Measurements from ENCODE around the gene SLC13A5. TPM values are rescaled to one million over a fixed set of nuclear protein-coding genes. Genes with fewer than 3 reads are reported as not detected.

Gene SLC13A5
- total RNA-seq, 6 donors from 2014 or later, result 0.09 to 0.27 TPM; not detected in 4

- H3K27me3 ChIP-seq, result peaks cover 0 to 6% (median 2%) of the 10 kb centered on the region in 4 donors
- peak overlapping the region in 2 of 4 donors; percentile 23 to 34 for H3K4me3 ChIP-seq
- peaks cover 22 to 37% (median 31%) of the 10 kb centered on the region in 4 donors for H3K4me1 ChIP-seq
- DNase-seq (peak in 1 of 2 donors; percentile 86), ATAC-seq (ENCODE audit: low FRiP score in 2 of 2) (no peak)
- H3K36me3 ChIP-seq, result no peaks in the 10 kb centered on the region
- TF ChIP-seq EP300 (IDR thresholded peaks at IDR 0.05), result no peak
- no peak for TF ChIP-seq POLR2A (IDR thresholded peaks at IDR 0.05)
- TF ChIP-seq CTCF (IDR thresholded peaks at IDR 0.05), result no peak
- TF ChIP-seq POLR2AphosphoS5 (IDR thresholded peaks at IDR 0.05), result no peak
- no peaks in the 10 kb centered on the region for H3K9me3 ChIP-seq
- WGBS, 2 donors, result 47 to 66% methylated on average over 37 to 46 of the region's 46 CpGs
- no peak overlapping the region for H3K27ac ChIP-seq
Observed at GRCh38 chr17:6654841-6655731, 58.1 kb downstream of the SLC13A5 start.

- peaks cover 27 to 40% (median 33%) of the 10 kb centered on the region in 4 donors for H3K4me1 ChIP-seq
- TF ChIP-seq CTCF (IDR thresholded peaks at IDR 0.05) (peak in 1 of 6 experiments; percentile 13), POLR2AphosphoS5 (IDR thresholded peaks at IDR 0.05) (no peak)
- H3K27ac ChIP-seq, result peak overlapping the region; percentile 80 to 94 (median 92)
- WGBS, 2 donors, result 7 to 17% methylated on average over 2 to 12 of the region's 47 CpGs
- no peaks in the 10 kb centered on the region for H3K9me3 ChIP-seq
- ATAC-seq (ENCODE audit: low FRiP score in 2 of 2), result peak; percentile 3 to 67
- H3K27me3 ChIP-seq, result peaks cover 0 to 6% (median 2%) of the 10 kb centered on the region in 4 donors
- peak overlapping the region; percentile 70 to 95 (median 73) for H3K4me3 ChIP-seq
- peaks cover 0 to 25% (median 3%) of the 10 kb centered on the region in 4 donors for H3K36me3 ChIP-seq
- DNase-seq, result peak in 1 of 2 donors; percentile 90
Observed at GRCh38 chr17:6651919-6652452, 61.2 kb downstream of the SLC13A5 start.

- 1 to 2% methylated on average over 8 to 34 of the region's 35 CpGs for WGBS, 2 donors
- Histone ChIP-seq H3K4me3 (peak within 1 kb of the TSS; percentile 70 to 95 (median 73)), H3K27ac (peak within 1 kb of the TSS; percentile 80 to 94 (median 92)), H3K27me3 (peaks cover 0 to 6% (median 2%) of the 10 kb centered on the region in 4 donors), H3K9me3 (no peaks in the 10 kb centered on the region), H3K36me3 (peaks cover 0 to 29% (median 6%) of the 10 kb centered on the region in 4 donors), H3K4me1 (peaks cover 27 to 40% (median 33%) of the 10 kb centered on the region in 4 donors)
- DNase-seq (peak; percentile 96 to 99), ATAC-seq (ENCODE audit: low FRiP score in 2 of 2) (peak; percentile 99)
- peak; percentile 86 to 95 for TF ChIP-seq POLR2AphosphoS5 (IDR thresholded peaks at IDR 0.05)
- TF ChIP-seq CTCF (IDR thresholded peaks at IDR 0.05), result peak in 1 of 6 experiments; percentile 7
- peak in 1 of 4 donors; percentile 42 for TF ChIP-seq EP300 (IDR thresholded peaks at IDR 0.05)
- peak in 3 of 4 donors; percentile 47 to 80 (median 47) for TF ChIP-seq POLR2A (IDR thresholded peaks at IDR 0.05)
Observed at GRCh38 chr17:6651354-6651918, 61.7 kb downstream of the SLC13A5 start, which contains the start of the genes C17orf100 and MED31. Gene C17orf100 (plus strand): TSS chr17:6651762. CDS start chr17:6651914, 152 bp downstream. Gene MED31 (minus strand): TSS chr17:6651605. CDS start chr17:6651528, 77 bp downstream.

- TF ChIP-seq POLR2AphosphoS5 (IDR thresholded peaks at IDR 0.05), result no peak
- TF ChIP-seq CTCF (IDR thresholded peaks at IDR 0.05), result no peak
- no peak for TF ChIP-seq EP300 (IDR thresholded peaks at IDR 0.05)
- no peak for TF ChIP-seq POLR2A (IDR thresholded peaks at IDR 0.05)
- ATAC-seq (ENCODE audit: low FRiP score in 2 of 2) (no peak), DNase-seq (no peak)
- H3K27ac ChIP-seq, result no peak overlapping the region
- no peaks in the 10 kb centered on the region for H3K9me3 ChIP-seq
- no peaks in the 10 kb centered on the region for H3K27me3 ChIP-seq
- peaks cover 20 to 35% (median 28%) of the 10 kb centered on the region in 4 donors for H3K4me1 ChIP-seq
- H3K36me3 ChIP-seq, result peaks cover 0 to 62% (median 15%) of the 10 kb centered on the region in 4 donors
- H3K4me3 ChIP-seq, result no peak overlapping the region
Observed at GRCh38 chr17:6648181-6648580, 65.0 kb downstream of the SLC13A5 start.
